ENCODE measurements around the gene DNAI7.

DNAI7 gene, protein sequence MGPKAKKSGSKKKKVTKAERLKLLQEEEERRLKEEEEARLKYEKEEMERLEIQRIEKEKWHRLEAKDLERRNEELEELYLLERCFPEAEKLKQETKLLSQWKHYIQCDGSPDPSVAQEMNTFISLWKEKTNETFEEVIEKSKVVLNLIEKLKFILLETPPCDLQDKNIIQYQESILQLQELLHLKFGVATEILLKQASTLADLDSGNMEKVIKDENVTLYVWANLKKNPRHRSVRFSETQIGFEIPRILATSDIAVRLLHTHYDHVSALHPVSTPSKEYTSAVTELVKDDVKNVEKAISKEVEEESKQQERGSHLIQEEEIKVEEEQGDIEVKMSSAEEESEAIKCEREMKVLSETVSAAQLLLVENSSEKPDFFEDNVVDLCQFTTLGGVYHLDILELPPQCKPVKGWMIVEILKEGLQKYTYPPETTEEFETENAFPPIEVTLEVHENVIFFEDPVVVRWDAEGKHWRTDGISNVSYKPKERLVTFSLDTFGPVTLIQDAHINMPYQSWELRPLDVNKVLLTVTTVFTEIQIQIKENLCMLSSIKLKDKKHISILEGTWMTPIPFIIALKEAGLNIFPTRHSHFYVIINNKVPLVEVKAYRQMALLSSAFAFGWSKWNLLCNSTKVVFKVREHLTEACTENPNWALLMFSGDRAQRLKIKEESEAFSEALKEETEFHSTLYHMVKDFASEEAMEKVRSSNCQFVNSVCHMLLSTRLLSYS

DNA sequence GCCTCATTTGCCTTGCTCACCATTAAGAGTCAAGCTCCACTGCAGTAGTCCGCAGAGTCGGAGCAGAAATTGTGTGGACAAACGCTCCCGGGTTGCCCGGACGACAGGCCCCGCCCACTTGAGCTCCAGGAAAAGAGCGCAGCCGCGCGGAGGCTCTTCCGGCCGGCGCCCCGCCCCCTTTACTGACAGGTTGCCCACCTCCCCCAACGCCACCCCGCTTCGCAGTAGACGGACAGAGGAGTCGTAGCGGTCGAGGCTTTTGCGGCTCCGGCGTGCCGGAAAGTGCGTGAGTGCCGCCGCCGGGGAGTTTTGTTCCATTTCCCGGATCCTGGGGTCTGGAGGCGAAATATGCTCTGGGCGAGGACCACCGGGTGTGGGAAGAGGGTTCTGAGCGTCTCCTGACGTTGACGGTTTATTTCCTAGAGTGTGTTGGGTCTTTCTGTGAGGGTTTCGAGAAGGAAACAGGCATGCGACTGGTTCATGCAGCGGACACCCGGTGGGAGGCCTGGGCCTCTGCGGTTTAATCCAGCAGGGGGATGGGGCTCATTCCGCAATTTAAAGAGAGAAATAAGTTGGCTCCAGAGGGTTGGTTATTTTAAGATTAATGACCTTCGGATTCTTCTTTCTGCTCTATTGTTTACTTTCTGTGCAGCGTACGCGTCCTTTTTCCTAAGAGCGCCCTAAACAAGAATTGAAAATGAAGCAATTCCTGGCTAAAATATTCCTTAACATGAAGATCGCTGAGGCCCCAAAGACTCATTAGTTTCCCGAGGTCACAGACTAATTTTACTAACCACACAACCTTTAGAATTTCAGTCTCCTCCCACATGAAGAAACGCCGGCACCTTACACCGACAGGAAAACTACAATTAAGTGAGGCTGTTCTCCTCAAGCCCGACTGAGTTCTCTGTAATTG is at the start of gene DNAI7, which contains the start of gene ETFRF1:
Gene DNAI7 (minus strand): TSS at position 105 of the 916 bp plus-strand sequence. CDS start 82 bp downstream, at position 23.
Gene ETFRF1 (plus strand): TSS at position 182 of the 916 bp plus-strand sequence. CDS start 8,720 bp downstream, outside the sequence.
- peak; percentile 93 for DNase-seq

- DNase-seq, result no peak
Measured at GRCh38 chr12:25243680-25243990, 48.7 kb upstream of the DNAI7 start.

DNA sequence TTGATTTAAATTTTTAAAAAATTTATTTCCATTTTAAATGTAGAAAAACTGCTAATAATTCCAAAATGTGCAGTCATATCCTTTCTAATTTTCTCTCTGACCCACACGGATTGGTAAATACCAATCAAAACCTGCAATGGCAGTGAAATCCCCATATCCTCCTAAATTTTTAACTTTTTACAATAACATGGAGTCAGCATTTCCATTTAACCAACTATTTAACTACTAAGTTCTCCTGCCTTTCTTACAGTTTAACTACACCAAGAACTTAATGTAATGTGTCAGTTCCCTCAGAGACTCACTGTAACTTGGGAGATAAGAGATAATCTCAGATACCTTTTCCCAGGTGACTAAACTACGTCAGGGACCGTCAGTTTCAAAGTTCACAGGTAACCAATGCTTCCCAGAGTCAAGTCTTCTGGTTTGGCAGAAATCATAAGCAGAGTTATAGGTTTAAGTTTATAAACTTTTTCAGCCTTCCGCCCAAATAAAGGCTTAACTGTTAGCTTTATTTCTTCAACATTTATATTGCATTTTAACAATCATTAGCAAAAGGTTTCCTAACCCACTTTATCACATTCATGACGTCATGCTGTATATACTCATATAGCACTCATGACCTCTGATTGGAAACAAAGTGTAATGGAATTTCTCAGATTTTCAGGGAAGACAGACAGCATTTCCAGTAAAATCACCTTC is 48.2 kb upstream of the DNAI7 start:
- DNase-seq, result no peak

GRCh38 chr12:25241167-25242020 is 46.4 kb upstream of the DNAI7 start:
- DNase-seq, result peak; percentile 46

DNA sequence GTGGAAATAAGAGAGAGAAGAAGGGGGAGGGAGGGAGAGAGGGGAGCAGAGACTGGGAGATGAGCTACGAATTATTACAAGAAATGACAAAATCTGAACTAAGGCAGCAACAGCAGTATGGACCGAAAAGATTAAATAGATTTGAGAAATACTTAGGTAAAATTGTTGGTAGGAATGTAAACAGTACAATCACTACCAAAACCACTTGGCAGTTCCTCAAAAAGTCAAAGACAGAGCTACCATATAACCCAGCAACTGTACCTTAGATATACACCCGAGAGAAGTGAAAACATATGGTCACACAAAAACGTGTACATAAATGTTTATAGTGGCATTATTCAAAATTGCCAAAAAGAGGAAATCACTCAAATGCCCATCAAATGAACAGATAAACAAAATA is 41.7 kb upstream of the DNAI7 start:
- no peak for DNase-seq

GRCh38 chr12:25236190-25236589 is 41.2 kb upstream of the DNAI7 start:
- DNase-seq, result no peak

DNA sequence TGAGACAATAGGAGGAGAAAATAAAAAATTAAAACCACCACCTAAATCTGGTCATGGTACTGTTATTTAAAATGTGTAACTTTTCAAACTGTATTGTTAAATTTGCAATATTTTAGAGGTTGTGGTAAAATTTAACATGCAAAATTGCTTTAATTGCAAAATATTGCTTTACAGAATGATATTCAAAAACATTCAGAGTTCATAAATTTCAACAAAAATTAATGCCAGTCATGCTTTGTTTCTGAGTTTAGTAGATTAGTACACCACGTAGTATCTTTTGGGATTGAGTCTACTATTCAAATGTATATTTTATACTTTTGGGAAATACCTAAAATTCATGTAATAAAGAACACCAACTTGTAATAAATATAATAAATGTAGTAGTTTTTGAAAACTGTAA is 18.4 kb upstream of the DNAI7 start:
- DNase-seq, result no peak

DNA sequence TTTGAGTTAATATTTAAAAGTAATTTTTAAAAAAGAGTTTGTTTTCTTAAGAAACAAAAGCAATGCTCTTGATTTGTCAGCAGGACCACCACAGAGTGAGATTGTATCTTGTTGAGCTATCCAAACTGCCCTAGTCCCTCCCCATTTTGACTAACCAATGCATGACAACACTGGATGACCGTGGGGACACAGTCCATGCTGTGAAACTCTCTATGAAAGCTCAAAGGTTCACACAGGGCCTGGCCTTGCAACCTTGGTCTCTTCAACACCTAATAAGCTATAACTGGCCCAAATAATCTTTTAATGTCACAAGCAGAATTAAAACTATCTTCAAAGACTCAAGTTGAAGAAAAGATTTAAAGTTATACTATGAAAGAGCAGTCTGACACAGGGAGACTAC is 13.6 kb upstream of the DNAI7 start:
- no peak for DNase-seq

DNA sequence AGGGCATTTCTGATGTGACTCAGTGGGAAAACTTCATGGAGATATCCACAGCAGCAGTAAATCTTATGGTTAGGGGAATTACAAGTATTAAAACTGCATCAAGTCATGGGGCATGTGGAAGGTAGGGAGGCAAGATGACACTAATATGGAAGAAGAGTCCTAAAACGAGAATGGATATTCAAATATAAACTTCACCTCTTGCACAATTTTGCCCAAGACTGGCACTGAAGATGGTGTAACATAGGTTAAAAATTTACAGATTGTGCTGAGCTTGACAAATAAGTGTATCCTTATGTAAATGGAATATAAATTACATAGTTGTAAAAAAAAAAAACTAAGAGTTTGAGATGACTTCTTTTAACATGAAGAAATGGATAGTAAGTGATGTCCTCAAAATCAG is 12.9 kb upstream of the DNAI7 start:
- no peak for DNase-seq

DNA sequence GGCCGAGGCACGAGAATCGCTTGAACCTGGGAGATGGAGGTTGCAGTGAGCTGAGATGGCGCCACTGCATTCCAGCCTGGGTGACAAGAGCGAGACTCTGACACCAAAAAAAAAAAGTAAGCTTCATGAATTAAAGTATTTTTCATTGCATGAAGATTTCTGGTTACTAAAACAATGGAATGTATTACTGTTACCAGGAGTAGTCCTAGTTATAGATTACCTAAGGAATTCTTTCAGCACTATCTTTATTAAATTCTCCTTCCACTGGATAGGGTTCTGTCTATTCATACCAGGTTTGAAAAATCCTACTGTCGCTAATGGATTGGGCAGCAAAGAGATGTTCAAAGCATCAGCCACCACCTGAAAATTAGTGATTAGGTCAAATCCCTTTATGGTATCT is 12.5 kb upstream of the DNAI7 start:
- DNase-seq, result no peak

- no peak for DNase-seq
Measured at GRCh38 chr12:25202137-25202536, 7.2 kb upstream of the DNAI7 start.

DNA sequence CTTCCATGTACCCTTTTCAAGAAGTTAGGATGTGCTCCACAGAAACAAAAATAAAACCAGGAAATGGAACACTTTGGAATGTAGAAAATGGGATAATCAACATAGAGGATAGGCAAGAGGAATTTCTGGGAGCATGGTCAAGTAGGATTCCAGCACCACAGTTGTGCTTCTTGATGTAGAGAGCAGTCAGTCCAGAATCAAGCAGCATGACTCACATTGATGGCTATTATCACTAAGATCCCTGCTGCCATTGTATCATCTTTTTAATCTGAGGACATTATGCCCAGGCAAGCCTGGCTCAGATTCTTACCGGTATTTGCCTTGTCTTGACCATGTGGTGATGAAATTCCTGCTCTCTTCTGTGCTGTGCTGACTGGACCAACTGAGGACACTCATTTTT is 5.7 kb upstream of the DNAI7 start:
- DNase-seq, result no peak

DNA sequence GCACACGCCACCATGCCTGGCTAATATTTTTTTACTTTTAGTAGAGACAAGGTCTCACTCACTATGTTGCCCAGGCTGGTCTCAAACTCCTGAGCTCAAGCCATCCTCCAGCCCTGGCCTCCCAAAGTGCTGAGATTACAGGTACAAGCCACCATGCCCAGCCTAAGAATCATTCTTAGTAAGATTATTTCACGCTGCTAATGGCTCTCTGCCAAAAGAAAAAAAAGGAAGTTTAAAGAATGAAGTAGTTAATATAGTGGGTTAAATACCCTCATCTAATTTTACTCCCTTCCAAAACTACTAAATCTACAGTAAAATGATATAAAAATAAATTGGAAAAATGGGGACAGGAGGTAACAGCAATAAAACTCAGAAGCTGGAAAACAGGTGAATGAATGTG is 2.6 kb upstream of the DNAI7 start:
- no peak for DNase-seq

DNA sequence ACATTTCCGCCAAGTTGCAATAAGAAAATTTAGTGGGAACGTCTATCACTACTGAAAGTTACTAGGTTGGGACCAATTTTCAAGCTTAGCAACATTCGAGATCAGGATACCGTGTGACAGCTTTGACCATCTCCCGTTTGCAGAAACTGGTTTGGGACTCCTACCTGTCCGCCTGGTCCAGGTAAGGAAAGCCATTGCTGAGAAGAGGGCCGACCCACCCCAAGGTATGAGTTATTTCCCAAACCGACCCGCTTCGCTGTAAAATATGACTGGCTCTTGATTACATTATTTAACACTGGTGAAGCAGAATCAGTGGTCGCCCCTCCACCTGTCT is 271 bp downstream of the DNAI7 start:
- DNase-seq, result no peak

GRCh38 chr12:25194214-25194613 is 746 bp downstream of the DNAI7 start:
- no peak for DNase-seq

- DNase-seq, result no peak
Measured at GRCh38 chr12:25190793-25191192, 4.2 kb downstream of the DNAI7 start.

GRCh38 chr12:25189656-25190055 is 5.3 kb downstream of the DNAI7 start:
- DNase-seq, result no peak

- DNase-seq, result no peak
Measured at GRCh38 chr12:25187781-25188180, 7.2 kb downstream of the DNAI7 start.

DNA sequence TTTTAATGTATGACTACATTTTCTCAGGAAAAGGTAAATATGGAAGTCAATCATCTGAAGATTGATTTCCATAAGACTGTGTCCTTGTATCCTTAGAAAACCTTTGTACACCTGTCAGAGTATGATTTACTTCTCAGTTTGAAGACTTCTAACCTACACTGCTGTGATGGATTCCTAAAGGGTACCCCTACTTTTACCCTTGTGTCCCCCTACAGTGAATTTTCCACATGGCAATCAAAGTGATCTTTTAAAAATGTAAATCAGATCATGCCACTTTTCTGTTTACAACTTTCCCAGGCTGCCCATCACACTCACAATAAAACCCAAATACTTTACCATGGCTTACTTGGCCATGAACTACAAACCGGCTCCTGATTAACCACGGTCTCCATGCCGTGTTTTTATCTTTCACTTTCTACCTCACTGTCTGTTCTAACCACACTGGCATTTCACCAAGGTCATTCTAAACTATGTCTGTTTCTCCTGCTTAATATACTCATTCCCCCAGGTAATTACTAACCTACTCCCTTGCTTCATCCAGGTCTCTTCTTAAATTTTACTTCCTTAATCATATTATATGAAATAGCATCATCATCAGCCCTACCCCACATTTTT is 8.1 kb downstream of the DNAI7 start:
- DNase-seq, result no peak

DNA sequence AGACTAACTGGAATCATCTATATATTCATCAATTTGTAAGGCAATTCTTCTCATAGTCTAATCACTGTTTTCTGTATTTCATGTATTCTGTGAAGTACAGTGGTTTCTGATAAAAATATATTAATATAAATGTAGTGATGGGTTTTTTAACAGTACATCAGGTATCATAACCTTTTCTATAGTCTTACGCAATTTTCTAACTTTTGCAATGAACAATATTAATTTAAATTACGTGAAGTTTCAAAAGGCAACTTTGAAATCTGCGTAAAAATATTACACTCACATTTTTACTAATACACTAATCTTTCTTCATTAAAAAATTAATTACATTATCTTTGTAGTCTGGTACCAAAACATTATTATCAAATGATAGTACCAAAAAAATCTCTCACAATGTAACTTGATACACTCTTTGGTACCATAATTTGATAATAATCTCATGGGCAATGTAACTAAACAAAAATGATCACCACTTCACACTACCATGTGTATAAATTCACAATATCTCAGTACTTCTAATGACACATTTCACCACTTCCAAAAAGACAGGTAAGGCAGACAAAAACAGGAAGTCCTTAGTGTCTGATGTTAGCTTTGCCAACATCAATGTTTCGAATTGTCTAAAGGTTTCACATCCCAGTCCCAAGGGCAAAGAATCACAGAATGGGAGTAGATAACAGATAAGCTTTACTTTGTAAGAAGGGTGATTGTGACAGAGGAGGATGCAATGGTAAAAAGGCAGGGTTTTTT is 8.7 kb downstream of the DNAI7 start:
- DNase-seq, result no peak

DNA sequence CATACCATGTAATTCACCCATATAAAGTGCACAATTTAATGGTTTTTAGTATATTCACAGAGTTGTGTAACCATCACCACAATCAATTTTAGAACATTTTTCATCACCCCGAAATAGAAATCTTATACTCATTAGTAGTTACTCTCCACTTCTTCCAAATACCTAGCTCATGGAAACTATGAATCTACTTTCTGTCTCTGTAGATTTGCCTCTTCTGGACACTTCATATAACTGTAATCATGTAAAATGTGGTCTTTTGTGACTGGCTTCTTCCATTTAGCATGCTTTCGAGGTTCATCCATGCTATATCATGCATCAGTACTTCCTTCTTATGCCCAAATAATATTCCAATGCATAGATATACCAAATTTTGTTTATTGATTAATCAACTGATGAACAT is 10.8 kb downstream of the DNAI7 start:
- no peak for DNase-seq
